ENCODE data around the gene ZBTB7C.

GRCh38 chr18:48229552-48229981 is 179.6 kb downstream of the ZBTB7C start:
- TF ChIP-seq ZNF384 (IDR thresholded peaks at IDR 0.05) (no peak), TARDBP (IDR thresholded peaks at IDR 0.05) (no peak), BHLHE40 (IDR thresholded peaks at IDR 0.05; ENCODE audit: borderline replicate concordance) (no peak)
